GM21423 (cell line): ENCODE results near the gene OR9A4.
A peak's percentile ranks its signal among the peaks of the same experiment; 100 is the strongest.

Source experiments
- ATAC-seq: cut with Tn5 transposase; IDR thresholded peaks from one replicate; pipeline ENCODE4 v1.9.1; 2021; ENCODE audit warnings: mild to moderate bottlenecking, moderate library complexity; ENCODE audit not compliant: unreplicated experiment

OR9A4 gene

DNA sequence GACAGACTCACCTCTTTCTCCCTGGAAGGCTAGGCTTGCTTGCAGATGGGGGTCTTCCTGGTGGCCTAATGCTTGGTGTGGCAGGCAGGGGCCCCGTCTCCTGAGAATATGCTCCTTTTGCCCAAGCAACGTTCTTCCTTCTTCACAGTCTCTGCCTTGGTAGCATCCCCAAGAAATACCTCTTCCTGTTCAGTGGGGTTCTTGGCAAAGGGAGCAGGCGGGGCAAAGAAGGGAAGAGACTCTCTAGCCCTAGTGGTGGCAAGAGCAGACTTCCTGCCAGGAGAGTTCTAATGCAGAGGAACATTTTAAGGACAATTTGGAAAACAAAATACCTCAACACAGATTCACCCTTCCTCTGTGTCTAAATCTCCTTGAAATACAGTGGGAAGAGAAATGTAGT, 30.6 kb downstream of the OR9A4 start, which contains the start of gene CLEC5A:
CLEC5A (minus strand) TSS at position 179 of the 400 bp plus-strand sequence. CDS start 682 bp downstream, outside the sequence.
- no peak for ATAC-seq

DNA sequence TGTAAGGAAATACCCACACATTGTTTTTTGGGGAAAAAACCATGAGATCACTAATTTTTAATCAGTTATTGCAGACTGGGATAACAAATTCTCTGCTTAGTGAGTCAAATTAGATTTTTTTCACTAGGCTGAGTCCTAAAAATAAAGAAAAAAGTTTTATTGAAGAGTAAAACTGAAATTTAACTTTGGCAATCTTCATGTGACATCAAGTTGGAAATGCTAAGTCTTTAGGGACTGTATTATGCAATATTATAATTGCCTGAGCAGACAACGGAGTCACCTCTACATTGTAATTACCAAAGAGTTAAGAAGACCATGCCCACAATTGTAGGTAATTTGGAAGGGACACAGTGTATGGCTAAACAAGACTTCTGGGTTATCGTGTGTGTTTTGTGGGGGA, 32.8 kb downstream of the OR9A4 start:
- ATAC-seq, result no peak

DNA sequence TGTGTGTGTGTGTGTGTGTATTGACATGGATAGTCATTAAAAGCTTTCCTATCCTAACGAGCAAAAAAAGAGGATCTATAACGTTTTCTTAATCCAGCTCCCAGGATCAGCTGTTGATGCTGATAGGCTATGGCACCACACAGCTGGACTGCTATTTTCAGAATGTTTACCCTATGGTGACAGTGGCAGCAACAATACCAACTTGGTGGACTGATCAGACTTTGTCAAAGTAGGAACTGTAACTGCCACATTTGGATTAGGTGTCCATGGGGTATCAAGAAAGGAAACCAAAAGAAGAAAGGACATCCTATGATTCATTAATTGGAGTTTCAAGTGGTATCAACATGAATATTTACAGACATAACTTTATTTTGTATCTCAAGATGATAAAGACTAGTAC, 33.3 kb downstream of the OR9A4 start:
- ATAC-seq, result no peak

DNA sequence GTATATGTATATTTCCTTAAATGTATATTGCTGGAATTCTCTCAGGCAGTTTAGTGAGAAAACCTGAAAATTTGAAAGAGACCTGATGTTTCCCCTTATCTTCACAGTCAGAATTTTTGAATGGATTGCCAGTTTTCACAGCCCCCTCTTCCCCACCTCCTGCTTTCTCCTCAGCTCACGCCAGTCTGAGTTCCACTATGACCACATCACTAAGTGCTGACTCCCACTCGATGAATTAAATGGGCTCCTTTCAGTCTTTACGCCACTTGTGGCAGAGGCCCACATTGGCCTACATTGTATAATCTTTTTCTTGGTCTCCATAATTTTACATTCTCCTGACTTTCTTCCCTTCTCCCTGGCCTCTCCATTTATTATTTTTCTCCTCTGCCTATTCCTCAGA, 33.7 kb downstream of the OR9A4 start:
- no peak for ATAC-seq

DNA sequence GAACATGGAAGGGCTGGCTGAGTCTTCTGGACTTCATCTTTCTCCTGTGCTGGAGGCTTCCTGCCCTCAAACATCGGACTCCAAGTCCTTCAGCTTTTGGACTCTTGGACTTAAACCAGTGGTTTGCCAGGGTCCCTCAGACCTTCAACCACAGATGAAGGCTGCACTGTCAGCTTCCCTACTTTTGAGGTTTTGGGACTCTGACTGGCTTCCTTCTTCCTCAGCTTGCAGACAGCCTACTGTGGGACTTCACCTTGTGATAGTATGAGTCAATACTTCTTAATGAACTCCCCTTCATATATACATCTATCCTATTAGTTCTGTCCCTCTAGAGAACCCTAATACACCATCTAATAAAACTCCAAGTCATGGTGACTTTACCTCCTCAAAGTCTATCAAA, 34.6 kb downstream of the OR9A4 start:
- no peak for ATAC-seq

DNA sequence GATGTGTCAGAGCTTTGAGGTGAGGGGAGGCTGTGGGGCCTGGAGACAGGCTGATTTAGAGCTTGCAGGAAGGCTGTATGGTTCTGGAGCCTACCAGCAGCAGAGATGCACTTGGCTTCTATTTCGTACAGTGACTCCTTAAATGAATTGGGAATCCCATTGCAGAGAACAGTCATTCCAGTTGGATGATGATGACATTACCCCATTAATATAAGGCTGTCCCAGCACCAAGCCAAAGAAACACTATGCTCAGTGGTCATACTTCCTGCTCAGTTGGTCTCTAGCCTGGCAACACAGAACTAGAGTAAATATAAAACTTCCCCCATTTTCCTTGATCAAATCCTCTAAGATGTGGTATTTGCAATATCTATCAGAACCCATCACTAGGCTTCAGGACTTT, 36.3 kb downstream of the OR9A4 start:
- no peak for ATAC-seq

DNA sequence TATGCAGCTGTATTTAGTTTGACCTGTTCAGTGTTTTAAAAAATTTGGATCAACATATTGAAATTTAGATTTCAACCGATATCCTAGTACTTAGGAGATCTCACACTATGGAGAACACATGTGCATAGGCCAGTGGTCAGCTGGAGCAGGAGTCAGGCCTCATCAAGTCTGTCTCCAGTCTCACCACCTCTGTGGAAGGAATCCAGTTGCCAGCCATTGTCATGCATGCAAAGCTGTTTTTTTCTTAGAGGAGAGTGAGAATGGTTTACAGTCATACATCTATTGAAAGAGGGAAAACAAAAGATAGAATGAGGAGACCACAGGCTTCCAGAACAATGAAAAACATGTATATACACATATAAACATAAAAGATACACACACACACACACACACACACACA, 38.1 kb downstream of the OR9A4 start:
- ATAC-seq, result no peak

DNA sequence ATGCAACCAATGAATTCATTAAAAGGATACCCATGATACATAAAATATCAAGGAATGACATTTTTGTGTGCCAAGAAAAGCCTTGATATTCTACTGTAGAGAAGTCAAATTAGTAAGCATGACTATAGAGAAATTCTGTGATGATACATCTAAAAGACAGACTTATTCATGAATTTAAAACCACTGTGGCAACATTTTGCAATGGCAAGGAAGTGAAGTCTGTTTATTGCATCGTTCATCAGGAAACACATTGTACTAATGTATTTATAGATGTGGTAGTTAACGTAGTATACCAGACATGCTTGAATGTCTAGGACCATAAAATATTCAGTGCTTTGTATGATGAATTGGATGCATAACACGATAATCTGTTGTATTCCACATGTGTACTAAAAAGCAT, 39.9 kb downstream of the OR9A4 start:
- ATAC-seq, result no peak

DNA sequence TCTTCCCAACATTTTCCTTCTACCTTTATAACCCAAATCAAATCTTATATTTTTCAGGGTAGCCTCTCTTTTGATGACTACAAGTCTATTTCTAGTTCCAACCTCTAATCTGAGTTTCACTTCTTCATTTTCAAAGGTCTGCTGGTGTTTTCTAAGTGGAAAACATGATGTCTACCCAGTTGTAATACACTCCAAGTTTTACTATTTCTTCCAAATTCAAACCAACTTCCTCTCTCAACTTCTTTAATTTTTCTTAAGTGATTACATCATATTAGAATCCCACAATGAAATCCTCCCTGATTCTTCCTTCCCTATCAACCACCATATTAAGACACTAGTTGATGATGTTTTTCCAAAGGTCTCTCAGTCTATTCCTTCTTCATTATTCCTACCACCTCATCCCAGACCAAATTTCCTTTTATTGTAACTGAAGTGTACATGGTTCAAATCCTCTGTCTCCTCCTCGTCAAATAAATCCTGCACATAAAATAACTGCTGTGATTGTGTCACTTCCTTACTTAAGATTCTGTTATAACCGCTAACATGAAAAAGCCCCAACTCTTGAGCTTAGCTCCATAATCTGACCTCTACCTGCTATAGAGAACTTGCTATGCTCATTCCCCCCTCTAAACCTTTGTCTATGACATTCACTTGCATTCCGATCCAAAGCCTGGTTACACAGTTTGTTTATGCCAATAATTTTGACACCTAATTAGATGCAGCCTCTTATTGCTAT, 44.7 kb downstream of the OR9A4 start:
- peak; percentile 71 for ATAC-seq
